MM.1S (cell line): ENCODE results near the gene ACTG1.
"Not testable (repeated sequence)": the region's sequence is repeated elsewhere in the genome, so short reads cannot be mapped to it uniquely, and the experiment has no call there.

Experiments
- DNase-seq: peaks from one replicate; pipeline ENCODE4 v3.0.0-alpha.2; 2015
- H2AFZ ChIP-seq: fragments of 300-600 bp; sonication (generic); 2 replicates; pipeline ENCODE4 v1.6.0; 2016; ENCODE audit warnings: antibody characterized with exemption, low read length
- H3F3A ChIP-seq: fragments of 300-600 bp; sonication (generic); 2 replicates; pipeline ENCODE4 v1.6.1; 2016; ENCODE audit warnings: mild to moderate bottlenecking, antibody characterized with exemption, low read length, moderate library complexity, mixed read lengths; ENCODE audit not compliant: insufficient read depth
- H3K27ac ChIP-seq: fragments of 300-600 bp; sonication (generic); 2 replicates; pipeline ENCODE4 v1.5.1; 2016; ENCODE audit warnings: mild to moderate bottlenecking, low read length
- H3K27me3 ChIP-seq: fragments of 300-600 bp; sonication (generic); replicated peaks from 2 replicates; pipeline ENCODE4 v1.6.0; 2016; ENCODE audit warnings: low read length; ENCODE audit not compliant: insufficient read depth
- H3K36me3 ChIP-seq: fragments of 300-600 bp; sonication (generic); replicated peaks from 2 replicates; pipeline ENCODE4 v1.6.1; 2016; ENCODE audit warnings: mild to moderate bottlenecking, low read length, mixed read lengths; ENCODE audit not compliant: insufficient read depth
- H3K4me1 ChIP-seq: fragments of 300-600 bp; sonication (generic); 2 replicates; pipeline ENCODE4 v1.6.1; 2016; ENCODE audit warnings: low read length, mixed read lengths
- H3K4me2 ChIP-seq: fragments of 300-600 bp; sonication (generic); 2 replicates; pipeline ENCODE4 v1.6.0; 2016; ENCODE audit warnings: low read depth, low read length
- H3K4me3 ChIP-seq: fragments of 300-600 bp; sonication (generic); 2 replicates; pipeline ENCODE4 v1.5.1; 2016; ENCODE audit warnings: low read length, mixed read lengths
- H3K79me2 ChIP-seq: fragments of 300-600 bp; sonication (generic); 2 replicates; pipeline ENCODE4 v1.6.1; 2016; ENCODE audit warnings: mixed run types, low read length, mixed read lengths
- H3K9ac ChIP-seq: fragments of 300-600 bp; sonication (generic); 2 replicates; pipeline ENCODE4 v1.6.1; 2016; ENCODE audit warnings: low read length, mixed read lengths
- H3K9me2 ChIP-seq: fragments of 300-600 bp; sonication (generic); replicated peaks from 2 replicates; pipeline ENCODE4 v1.6.1; 2016; ENCODE audit warnings: mild to moderate bottlenecking, low read length, mixed read lengths; ENCODE audit not compliant: insufficient read depth
- H3K9me3 ChIP-seq: fragments of 300-600 bp; sonication (generic); replicated peaks from 2 replicates; pipeline ENCODE4 v1.6.1; 2016; ENCODE audit warnings: mild to moderate bottlenecking, low read length, mixed read lengths; ENCODE audit not compliant: insufficient read depth
- H4K20me1 ChIP-seq: fragments of 300-600 bp; sonication (generic); 2 replicates; pipeline ENCODE4 v1.6.1; 2016; ENCODE audit warnings: mild to moderate bottlenecking, low read length, moderate library complexity, mixed read lengths; ENCODE audit not compliant: insufficient read depth
- CTCF ChIP-seq: fragments of 300-600 bp; sonication (generic); IDR thresholded peaks from 2 replicates; pipeline ENCODE4 v1.5.1; 2016; ENCODE audit warnings: antibody characterized with exemption, low read length, mixed read lengths
- EZH2 ChIP-seq: fragments of 300-600 bp; sonication (generic); optimal IDR thresholded peaks from 2 replicates; pipeline ENCODE3; 2017; ENCODE audit warnings: low read depth, mild to moderate bottlenecking, antibody characterized with exemption, low read length, mixed read lengths
- EZH2phosphoT487 ChIP-seq: fragments of 300-600 bp; sonication (generic); IDR thresholded peaks from 2 replicates; pipeline ENCODE4 v1.6.1; 2018; ENCODE audit warnings: antibody characterized with exemption, low read length

The ACTG1 gene

GRCh38 chr17:81533339-81534141 lies 20.9 kb upstream of the ACTG1 start:
- Histone ChIP-seq H3K27ac (no peak overlapping the region), H3K9me2 (no peaks in the 10 kb centered on the region), H3K4me1 (0 out of 2 replicates have a peak, but pooled peaks cover 6% of the 10 kb centered on the region), H2AFZ (no peak overlapping the region), H3K4me3 (no peak overlapping the region), H3K9ac (no peak overlapping the region), H3K4me2 (no peak overlapping the region), H4K20me1 (no peaks in the 10 kb centered on the region), H3K36me3 (no peaks in the 10 kb centered on the region), H3K79me2 (no peaks in the 10 kb centered on the region), H3K27me3 (no peaks in the 10 kb centered on the region), H3F3A (no peaks in the 10 kb centered on the region), H3K9me3 (no peaks in the 10 kb centered on the region)
- TF ChIP-seq EZH2phosphoT487 (no peak), CTCF (no peak), EZH2 (no peak)
- no peak for DNase-seq

GRCh38 chr17:81532490-81533287 lies 20.1 kb upstream of the ACTG1 start:
- H3K36me3 ChIP-seq = no peaks in the 10 kb centered on the region
- H3K9me2 ChIP-seq = no peaks in the 10 kb centered on the region
- H3K4me3 ChIP-seq = no peak overlapping the region
- no peak overlapping the region for H3K9ac ChIP-seq
- TF ChIP-seq CTCF = no peak
- no peak for TF ChIP-seq EZH2phosphoT487
- TF ChIP-seq EZH2 = no peak
- H3K4me2 ChIP-seq = no peak overlapping the region
- H3K9me3 ChIP-seq = no peaks in the 10 kb centered on the region
- no peak overlapping the region for H3K27ac ChIP-seq
- peaks cover under 1% of the 10 kb centered on the region; the same call in 1 of the 2 replicates for H3K27me3 ChIP-seq
- no peaks in the 10 kb centered on the region for H3F3A ChIP-seq
- H4K20me1 ChIP-seq = no peaks in the 10 kb centered on the region
- 0 out of 2 replicates have a peak, but pooled peaks cover 6% of the 10 kb centered on the region for H3K4me1 ChIP-seq
- H3K79me2 ChIP-seq = no peaks in the 10 kb centered on the region
- no peak overlapping the region for H2AFZ ChIP-seq
- no peak for DNase-seq

GRCh38 chr17:81531998-81532404 lies 19.4 kb upstream of the ACTG1 start:
- not testable (repeated sequence) for H3K4me3 ChIP-seq, H3K9ac ChIP-seq, H3K4me2 ChIP-seq, H3K27me3 ChIP-seq, H3K9me3 ChIP-seq, DNase-seq, H3F3A ChIP-seq, H3K36me3 ChIP-seq, H3K9me2 ChIP-seq, H4K20me1 ChIP-seq, H3K27ac ChIP-seq, H3K79me2 ChIP-seq, H3K4me1 ChIP-seq, H2AFZ ChIP-seq

- H3K4me3 ChIP-seq, H3K4me1 ChIP-seq, H3K27ac ChIP-seq: not testable (repeated sequence)
These were observed 18.4 kb upstream of the ACTG1 start for GRCh38 chr17:81531013-81531412.

More at GRCh38 chr17:81531013-81531412, 18.4 kb upstream of the ACTG1 start:
- not testable (repeated sequence) for H4K20me1 ChIP-seq, H3K9ac ChIP-seq, H3K79me2 ChIP-seq, H3K4me2 ChIP-seq, H3K9me2 ChIP-seq, H3F3A ChIP-seq, H3K36me3 ChIP-seq, H2AFZ ChIP-seq, H3K9me3 ChIP-seq, DNase-seq
- H3K27me3 ChIP-seq = peaks cover 13% of the 10 kb centered on the region
